DOHH2 (cell line): ENCODE results near the gene EHMT1.

Experiments used
- H3F3A ChIP-seq: fragments of 200-600 bp; sonication (generic), shearing (Covaris generic); 2 replicates; pipeline ENCODE4 v1.6.0; 2016; ENCODE audit warnings: antibody characterized with exemption, mild to moderate bottlenecking; ENCODE audit not compliant: control insufficient read depth, insufficient read depth
- H3K27ac ChIP-seq: fragments of 200-600 bp; sonication (generic); 2 replicates; pipeline ENCODE4 v1.5.1; 2014; ENCODE audit warnings: low read depth, mild to moderate bottlenecking, low read length, moderate library complexity
- H3K27me3 ChIP-seq: fragments of 200-600 bp; sonication (generic); 2 replicates; pipeline ENCODE4 v1.6.1; 2014; ENCODE audit warnings: mild to moderate bottlenecking, low read length, mixed read lengths; ENCODE audit not compliant: control insufficient read depth
- H3K36me3 ChIP-seq: fragments of 200-600 bp; sonication (generic); 2 replicates; pipeline ENCODE4 v1.6.1; 2014; ENCODE audit warnings: mild to moderate bottlenecking, low read length, moderate library complexity, mixed read lengths; ENCODE audit not compliant: control insufficient read depth
- H3K4me1 ChIP-seq: fragments of 200-600 bp; sonication (generic); 2 replicates; pipeline ENCODE4 v1.6.1; 2014; ENCODE audit warnings: mild to moderate bottlenecking, low read length, mixed read lengths; ENCODE audit not compliant: control insufficient read depth
- H3K4me2 ChIP-seq: fragments of 200-600 bp; sonication (generic); 2 replicates; pipeline ENCODE4 v1.6.0; 2014; ENCODE audit warnings: mild to moderate bottlenecking, low read length, moderate library complexity
- H3K4me3 ChIP-seq: fragments of 200-600 bp; sonication (generic); 2 replicates; pipeline ENCODE4 v1.5.1; 2014; ENCODE audit warnings: mild to moderate bottlenecking, low read length, mixed read lengths
- H3K79me2 ChIP-seq: fragments of 200-600 bp; sonication (generic); 2 replicates; pipeline ENCODE4 v1.6.1; 2014; ENCODE audit warnings: mild to moderate bottlenecking, low read length, mixed read lengths; ENCODE audit not compliant: control insufficient read depth
- H3K9me2 ChIP-seq: fragments of 200-600 bp; sonication (generic); replicated peaks from 2 replicates; pipeline ENCODE4 v1.6.1; 2014; ENCODE audit warnings: mild to moderate bottlenecking, low read length, mixed read lengths; ENCODE audit not compliant: control insufficient read depth
- H3K9me3 ChIP-seq: fragments of 200-600 bp; sonication (generic); 2 replicates; pipeline ENCODE4 v1.6.1; 2014; ENCODE audit warnings: antibody characterized with exemption, low read length, mixed read lengths; ENCODE audit not compliant: control insufficient read depth, insufficient read depth
- H4K20me1 ChIP-seq: fragments of 200-600 bp; sonication (generic); 2 replicates; pipeline ENCODE4 v1.6.0; 2014; ENCODE audit warnings: low read depth, mild to moderate bottlenecking, antibody characterized with exemption, low read length, moderate library complexity; ENCODE audit not compliant: control insufficient read depth, insufficient read depth
- EZH2phosphoT487 ChIP-seq: fragments of 200-600 bp; sonication (generic); IDR thresholded peaks from 2 replicates; pipeline ENCODE4 v1.6.1; 2017; ENCODE audit warnings: borderline replicate concordance, mild to moderate bottlenecking, antibody characterized with exemption, low read length, moderate library complexity, mixed read lengths
- TF ChIP-seq, protein P1 (sequence below): fragments of 200-600 bp; sonication (generic); IDR thresholded peaks from one replicate; pipeline ENCODE4 v1.5.1; 2014; ENCODE audit warnings: antibody characterized with exemption, mild to moderate bottlenecking, low read depth, low read length; ENCODE audit not compliant: poor library complexity, severe bottlenecking

Gene EHMT1

DNA sequence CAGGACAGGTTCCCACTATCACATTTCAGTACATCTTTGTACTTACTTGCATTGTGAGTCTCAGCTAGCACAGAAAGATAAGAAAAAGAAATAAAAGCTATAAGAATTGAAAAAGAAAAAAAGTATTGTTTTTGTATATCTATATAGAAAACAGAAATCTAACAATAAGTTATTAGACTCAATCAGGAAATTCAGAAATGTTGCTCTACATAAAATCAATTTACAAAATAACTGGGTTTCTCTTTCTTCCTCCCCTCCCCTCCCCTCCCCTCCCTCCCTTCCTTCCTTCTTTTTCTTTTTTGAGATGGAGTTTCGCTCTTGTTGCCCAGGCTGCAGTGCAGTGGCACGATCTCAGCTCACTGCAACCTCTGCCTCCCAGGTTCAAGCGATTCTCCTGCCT is 251.6 kb downstream of the EHMT1 start:
- no peak overlapping the region for H3K4me3 ChIP-seq
- no peaks in the 10 kb centered on the region for H4K20me1 ChIP-seq
- H3K9me2 ChIP-seq, result no peaks in the 10 kb centered on the region
- TF ChIP-seq, protein P1, sequence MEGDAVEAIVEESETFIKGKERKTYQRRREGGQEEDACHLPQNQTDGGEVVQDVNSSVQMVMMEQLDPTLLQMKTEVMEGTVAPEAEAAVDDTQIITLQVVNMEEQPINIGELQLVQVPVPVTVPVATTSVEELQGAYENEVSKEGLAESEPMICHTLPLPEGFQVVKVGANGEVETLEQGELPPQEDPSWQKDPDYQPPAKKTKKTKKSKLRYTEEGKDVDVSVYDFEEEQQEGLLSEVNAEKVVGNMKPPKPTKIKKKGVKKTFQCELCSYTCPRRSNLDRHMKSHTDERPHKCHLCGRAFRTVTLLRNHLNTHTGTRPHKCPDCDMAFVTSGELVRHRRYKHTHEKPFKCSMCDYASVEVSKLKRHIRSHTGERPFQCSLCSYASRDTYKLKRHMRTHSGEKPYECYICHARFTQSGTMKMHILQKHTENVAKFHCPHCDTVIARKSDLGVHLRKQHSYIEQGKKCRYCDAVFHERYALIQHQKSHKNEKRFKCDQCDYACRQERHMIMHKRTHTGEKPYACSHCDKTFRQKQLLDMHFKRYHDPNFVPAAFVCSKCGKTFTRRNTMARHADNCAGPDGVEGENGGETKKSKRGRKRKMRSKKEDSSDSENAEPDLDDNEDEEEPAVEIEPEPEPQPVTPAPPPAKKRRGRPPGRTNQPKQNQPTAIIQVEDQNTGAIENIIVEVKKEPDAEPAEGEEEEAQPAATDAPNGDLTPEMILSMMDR, result no peak
- TF ChIP-seq EZH2phosphoT487, result no peak
- peaks cover 10% of the 10 kb centered on the region for H3K27me3 ChIP-seq
- H3K4me2 ChIP-seq, result no peak overlapping the region
- no peaks in the 10 kb centered on the region for H3F3A ChIP-seq
- H3K79me2 ChIP-seq, result no peaks in the 10 kb centered on the region
- no peaks in the 10 kb centered on the region for H3K36me3 ChIP-seq
- H3K4me1 ChIP-seq, result no peaks in the 10 kb centered on the region
- no peak overlapping the region for H3K27ac ChIP-seq
- H3K9me3 ChIP-seq, result no peaks in the 10 kb centered on the region; the same call in 1 of the 2 replicates

DNA sequence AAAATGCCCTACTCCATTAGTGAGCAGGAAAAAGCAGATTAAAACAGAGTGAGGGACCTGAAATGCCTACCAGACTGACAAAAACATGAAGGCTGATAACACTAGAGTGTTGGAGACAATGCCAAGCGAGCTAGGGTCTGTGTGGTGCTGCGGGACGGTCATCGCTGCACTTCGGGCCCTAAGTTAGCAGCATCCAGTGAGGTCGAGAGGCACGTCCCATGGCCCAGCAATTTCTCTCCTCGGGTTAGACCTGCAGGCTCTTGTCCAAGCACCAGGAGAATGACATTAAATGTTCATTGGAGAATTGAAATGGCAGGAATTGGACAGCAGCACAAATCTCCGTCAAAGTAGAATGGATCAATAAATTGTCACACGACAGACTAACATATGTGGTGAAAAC is 253.5 kb downstream of the EHMT1 start:
- TF ChIP-seq EZH2phosphoT487, result no peak
- TF ChIP-seq, protein P1, result no peak
- Histone ChIP-seq H3K4me3 (no peak overlapping the region), H3K9me3 (peaks cover 5% of the 10 kb centered on the region; the same call in 1 of the 2 replicates), H3K27ac (no peak overlapping the region), H3K79me2 (no peaks in the 10 kb centered on the region), H3K36me3 (no peaks in the 10 kb centered on the region), H3K4me1 (no peaks in the 10 kb centered on the region), H3K4me2 (no peak overlapping the region), H3F3A (no peaks in the 10 kb centered on the region), H4K20me1 (no peaks in the 10 kb centered on the region), H3K27me3 (peaks cover 4% of the 10 kb centered on the region), H3K9me2 (no peaks in the 10 kb centered on the region)

DNA sequence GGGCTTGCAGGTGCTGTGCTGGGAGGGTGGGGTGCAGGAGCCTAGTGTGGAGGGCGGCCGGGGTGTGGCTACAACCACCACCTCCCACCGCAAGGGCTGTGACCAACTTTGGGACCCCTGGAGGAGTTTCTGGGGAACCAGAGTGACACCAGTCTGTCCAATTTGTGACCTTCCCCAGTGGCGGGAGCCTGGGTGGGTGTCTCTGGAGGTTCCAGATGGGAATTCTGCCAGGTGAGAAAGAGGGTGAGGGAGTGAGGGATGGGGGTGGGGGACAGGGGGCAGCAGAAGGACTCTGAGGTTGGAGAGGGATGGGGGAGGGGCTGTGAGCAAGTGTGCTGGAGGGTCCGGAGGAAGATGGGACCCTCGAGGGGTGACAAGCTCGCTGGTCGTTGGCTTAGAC is 254.6 kb downstream of the EHMT1 start:
- Histone ChIP-seq H3K79me2 (no peaks in the 10 kb centered on the region), H3K9me2 (no peaks in the 10 kb centered on the region), H3K4me3 (no peak overlapping the region), H4K20me1 (no peaks in the 10 kb centered on the region), H3K4me2 (no peak overlapping the region), H3K27me3 (peaks cover 1% of the 10 kb centered on the region), H3K4me1 (no peaks in the 10 kb centered on the region), H3K27ac (no peak overlapping the region), H3F3A (no peaks in the 10 kb centered on the region), H3K36me3 (no peaks in the 10 kb centered on the region), H3K9me3 (peaks cover 5% of the 10 kb centered on the region; the same call in 1 of the 2 replicates)
- TF ChIP-seq EZH2phosphoT487, result no peak
- TF ChIP-seq, protein P1, result no peak
